GM21390 (cell line): Measurements from ENCODE around the gene CALML4.
"Not testable (repeated sequence)": the region's sequence is repeated elsewhere in the genome, so short reads cannot be mapped to it uniquely, and the experiment has no call there.

Source experiments
- ATAC-seq: cut with Tn5 transposase; IDR thresholded peaks from one replicate; pipeline ENCODE4 v1.9.1; 2021; ENCODE audit not compliant: unreplicated experiment

Gene CALML4

DNA sequence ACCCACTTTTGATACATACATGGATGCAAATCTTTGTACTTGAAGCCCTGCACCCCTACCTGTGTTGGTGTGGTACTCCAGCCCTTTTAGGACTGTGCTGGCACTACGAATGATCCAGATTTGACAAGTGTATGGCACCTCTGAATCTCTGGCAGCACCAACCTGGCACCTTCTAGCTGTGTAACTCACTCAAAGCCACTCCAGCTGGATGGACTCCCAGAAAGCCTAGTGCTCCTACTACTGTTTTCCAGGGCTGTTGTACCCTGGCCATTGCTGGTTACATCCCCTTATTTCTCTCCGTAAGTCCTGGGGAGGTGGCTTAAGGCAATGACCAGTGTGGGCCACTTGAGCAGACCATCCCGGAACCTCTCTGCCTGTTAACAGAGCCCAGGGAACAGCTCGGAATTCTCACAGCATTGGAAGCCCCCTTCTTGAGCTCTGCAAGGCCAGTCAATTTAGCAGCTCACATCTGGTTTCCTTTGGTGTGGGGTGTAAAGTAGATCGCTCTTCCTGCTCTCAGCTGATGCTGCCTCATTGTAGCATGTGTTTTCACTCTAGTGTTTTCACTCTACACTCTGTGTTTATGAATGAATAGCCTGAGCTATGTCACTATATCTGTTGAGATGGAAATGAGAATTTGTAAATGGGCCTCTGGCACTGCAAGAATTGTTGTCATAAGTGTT lies 12.2 kb downstream of the CALML4 start:
- no peak for ATAC-seq

DNA sequence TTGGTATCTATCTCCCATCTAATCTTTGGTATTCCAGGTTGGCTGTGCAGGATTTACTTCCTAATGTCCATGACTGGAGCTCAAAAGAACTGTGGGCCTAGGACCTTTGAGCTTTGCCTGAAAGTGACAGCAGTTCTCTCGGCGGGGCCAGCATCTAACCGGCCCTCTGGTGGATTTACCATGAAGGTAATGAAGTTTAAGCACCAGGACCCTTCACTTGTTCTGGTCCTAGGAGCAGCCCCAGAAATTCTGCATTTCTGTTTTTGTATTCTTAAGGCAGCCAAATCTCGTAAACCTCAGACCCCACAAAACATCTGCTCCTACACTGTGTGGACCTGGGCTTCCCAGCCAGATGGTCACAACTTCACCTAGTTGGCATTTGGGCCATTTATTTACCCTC lies 13.0 kb downstream of the CALML4 start:
- no peak for ATAC-seq

DNA sequence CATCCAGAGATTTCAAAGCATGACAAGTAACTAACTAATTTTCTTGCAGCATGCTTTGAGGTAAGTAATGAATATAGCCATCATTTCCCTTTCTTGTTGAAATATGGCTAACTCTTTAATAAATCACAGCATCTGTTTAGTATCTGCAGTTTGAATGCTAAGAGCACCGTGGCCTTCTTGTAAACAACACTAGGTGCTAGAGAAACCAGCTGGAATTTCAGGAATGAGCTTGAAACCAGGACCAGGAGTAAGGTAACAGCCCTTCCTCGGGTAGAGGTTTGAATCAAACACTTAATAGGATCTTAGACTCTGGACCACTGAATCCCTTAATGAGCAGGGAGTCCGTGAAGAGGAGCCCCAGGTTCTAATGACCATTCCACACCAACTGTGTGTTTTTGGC lies 13.6 kb downstream of the CALML4 start:
- no peak for ATAC-seq

DNA sequence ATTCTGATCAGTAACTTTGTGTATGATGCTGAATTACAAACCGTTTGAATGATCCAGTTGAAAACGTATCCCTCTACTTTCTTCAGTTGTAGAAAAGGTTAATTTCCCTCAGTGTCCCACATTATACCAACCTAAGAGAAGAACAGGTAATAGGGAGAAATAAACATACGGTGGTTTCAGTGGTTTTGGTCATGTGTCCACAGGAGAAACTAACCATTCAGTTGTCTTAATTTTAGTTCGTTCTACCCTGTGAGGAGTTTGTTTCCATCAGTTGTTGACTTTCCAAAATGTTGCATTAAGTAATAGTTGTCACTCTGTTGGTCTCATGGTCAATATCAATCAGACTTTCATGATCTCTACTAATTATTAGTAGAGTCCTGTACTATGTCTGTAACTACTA lies 15.1 kb downstream of the CALML4 start:
- ATAC-seq: no peak

DNA sequence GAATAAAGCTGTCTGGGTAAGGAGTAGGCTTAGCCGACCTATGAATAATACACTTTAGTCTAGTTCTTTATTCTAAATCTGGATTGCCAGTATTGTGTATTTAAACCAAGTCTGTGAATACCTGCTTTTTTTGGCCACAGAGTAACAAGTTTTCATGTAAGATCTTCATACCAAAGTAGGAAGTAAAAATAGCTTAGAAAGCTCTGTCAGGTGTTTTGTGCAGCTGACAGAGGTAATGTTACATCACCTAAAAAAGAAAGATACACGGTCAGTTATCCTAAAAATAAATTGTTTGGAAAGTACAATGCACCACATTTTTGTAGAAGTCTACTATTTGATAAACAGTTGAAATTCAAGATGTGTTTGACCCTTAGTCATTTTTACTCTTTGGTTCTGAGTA lies 16.5 kb downstream of the CALML4 start:
- no peak for ATAC-seq

DNA sequence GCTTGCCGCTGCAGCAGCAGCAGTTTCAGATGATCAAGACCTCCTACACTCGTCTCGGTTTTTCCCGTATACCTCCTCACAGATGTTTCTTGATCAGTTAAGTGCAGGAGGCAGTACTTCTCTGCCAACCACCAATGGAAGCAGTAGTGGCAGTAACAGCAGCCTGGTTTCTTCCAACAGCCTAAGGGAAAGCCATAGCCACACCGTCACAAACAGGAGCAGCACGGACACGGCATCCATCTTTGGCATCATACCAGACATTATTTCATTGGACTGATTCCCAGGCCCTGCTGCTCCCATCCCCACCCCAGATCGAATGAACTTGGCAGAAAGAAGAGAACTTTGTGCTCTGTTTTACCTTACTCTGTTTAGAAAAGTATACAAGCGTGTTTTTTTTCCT lies 17.6 kb downstream of the CALML4 start:
- no peak for ATAC-seq

DNA sequence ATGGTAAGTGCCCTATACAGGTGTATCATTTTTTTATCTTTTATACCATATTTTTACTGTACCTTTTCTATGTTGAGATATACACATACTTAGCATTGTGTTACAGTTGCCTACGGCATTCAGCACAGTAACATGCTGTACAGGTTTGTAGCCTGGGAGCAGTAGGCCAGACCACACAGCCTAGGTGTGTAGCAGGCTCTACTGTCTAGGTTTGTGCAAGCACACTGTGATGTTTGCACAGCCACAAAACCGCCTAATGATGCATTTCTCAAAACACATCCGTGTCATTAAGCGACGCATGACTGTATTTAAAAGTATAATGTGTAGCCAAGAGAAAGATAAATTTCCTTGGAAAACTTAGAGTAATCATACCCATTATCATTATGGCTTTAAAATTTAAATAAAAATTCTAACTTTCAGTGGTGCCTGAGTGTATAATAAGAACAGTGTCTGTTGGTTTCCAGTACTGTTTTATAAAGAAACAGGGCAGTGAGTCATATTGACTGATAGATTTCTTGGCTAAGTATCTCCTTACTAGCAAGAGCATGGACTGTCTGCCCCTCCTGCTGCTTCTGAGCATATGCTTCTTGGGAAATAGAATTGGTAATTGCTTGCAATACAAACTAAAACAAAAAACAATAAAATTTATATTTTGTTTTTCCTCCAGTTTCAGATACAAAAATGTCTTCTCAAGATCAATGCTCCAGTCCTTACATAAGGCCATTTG lies 18.3 kb downstream of the CALML4 start:
- no peak for ATAC-seq

DNA sequence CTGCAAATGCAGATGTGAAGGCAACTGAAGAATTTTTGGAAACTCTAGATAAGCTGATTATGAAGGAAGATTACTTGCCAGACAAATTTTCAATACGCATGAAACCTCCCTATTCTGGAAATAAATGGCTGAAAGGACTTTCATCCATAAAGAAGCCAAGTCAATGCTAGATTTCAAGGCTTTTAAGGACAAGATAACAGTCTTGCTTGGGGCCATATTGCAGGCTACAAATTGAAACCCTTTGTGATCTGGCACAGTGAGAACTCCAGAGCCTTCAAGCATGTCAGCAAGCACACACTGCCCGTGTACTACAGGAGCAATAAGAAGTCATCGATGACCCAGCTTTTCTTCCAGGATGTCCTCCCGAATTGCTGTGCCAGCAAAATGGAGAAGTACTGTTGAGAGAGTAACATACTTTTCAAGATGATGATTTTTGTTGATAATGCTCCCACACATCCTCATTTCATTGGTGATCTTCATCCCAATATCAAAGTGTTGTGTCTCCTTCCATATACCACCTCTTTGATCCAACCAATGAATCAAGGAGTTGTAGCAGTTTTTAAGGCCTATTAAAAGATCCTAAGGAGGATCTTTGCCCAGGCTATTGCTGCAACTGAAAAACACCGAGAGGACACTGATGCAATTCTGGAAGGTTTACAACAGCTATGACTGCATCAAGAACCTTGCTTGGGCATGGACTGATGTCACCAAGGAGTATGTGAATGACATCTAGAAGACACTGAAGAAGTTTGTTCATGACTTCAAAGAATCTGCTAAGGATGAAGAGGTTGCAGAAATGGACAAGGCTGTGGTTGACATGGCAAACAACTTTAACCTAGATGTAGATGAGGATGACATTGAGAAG lies 20.3 kb downstream of the CALML4 start:
- ATAC-seq: no peak

DNA sequence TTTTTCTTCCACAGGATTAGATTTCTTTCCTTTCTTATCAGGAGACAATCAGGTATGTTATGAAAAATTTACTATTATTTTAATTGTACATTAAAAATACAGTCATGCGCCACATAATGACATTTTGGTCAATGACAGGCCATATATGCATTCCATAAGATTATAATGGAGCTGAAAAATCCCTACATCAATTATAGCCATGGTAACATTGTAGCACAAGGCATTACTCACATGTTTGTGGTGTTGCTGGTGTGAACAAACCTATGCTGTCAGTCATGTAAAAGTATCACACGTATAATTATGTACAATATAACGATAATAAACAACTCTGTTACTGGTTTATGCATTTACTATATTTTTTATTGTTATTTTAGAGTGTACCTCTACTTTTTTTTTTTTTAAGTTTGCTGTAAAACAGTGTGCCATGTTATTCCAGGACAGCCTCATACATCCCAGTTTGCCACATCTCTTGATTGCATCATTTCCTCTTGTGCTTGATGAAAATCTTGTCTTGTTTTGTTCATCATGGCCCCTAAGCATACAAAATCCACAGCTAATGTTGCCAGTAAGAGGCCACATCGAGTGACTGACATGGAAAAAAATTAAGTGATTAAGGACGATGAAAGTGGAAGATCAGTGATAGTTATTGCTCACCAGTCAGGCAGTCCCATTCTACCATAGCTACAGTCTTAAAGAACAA lies 21.4 kb downstream of the CALML4 start:
- ATAC-seq: no peak

DNA sequence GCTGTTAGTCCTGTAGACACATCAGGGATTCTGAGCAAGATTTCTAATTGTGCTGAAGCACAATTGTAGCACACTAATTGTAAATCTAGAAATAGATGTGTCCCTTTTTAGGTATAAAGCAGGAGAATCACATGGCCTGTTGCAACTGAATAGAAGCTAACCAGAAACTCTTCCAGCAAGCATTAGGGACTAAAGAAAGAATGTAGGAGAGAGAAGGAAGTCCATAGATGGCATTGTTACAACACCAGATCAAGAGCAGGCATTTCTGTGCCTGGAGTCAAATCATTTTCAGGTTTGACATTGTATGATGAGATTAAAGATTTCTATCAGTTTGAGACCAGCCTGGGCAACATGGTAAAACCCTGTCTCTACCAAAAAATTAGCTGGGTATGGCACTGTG lies 27.4 kb downstream of the CALML4 start:
- ATAC-seq: no peak

DNA sequence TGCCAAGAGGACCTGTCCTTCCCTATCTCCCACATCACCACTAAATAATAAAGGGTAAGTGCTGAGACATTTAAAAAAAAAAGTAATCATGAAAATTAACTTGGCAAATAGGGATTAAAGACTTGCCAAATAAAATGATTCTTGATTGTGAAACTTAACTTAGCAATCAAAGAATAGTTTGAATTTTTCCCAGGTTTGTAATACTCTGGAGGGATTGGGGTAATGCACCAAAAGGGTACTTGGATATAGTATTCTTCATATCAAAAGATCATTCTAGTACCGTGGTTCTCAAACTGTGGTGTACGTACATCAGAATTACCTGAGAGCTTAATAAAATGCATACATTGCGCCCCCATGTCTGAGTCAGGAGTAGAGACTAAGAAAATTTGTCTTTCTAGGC lies 28.5 kb downstream of the CALML4 start:
- ATAC-seq: no peak

DNA sequence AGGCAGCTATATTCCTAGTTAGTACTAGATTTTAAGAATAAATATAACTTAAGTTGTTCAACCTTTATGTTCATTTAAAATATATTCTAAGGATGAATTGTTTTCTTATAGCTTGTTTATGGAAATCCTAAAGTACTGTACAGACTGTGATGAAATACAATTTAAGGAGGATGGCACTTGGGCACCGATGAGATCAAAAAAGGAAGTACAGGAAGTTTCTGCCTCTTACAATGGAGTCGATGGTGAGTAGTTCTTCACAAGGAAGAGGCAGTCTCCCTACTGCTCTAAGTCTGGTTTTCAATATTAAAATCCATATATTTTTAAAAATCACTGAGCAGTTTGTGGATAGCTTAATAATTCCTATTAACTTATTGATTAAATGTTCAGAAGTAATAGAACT lies 29.6 kb downstream of the CALML4 start:
- ATAC-seq: no peak

DNA sequence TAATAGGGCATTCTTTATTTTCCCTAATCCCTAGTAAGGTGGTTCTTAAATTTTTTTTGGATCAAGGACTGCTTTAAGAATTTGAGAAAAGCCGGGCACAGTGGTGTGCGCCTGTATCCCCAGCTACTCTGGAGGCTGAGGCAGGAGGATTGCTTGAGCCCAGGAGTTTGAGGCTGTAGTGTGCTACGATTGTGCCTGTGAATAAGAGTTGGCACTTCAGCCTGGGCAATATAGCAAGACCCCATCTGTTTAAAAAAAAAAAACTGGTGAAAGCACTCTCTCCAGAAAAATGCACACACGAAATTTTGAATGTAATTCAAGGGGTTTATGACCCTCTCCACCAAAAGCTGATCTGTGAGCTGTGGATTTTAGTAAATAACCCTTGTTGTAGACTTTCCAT lies 32.0 kb downstream of the CALML4 start:
- no peak for ATAC-seq

DNA sequence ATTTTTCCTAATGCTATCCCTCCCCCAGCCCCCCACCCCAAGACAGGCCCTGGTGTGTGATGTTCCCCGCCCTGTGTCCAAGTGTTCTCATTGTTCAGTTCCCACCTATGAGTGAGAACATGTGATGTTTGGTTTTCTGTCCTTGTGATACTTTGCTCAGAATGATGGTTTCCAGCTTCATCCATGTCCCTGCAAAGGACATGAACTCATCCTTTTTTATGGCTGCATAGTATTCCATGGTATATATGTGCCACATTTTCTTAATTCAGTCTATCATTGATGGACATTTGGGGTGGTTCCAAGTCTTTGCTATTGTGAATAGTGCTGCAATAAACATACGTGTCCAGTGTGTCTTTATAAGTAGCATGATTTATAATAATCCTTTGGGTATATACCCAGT lies 33.1 kb downstream of the CALML4 start:
- ATAC-seq: not testable (repeated sequence)

DNA sequence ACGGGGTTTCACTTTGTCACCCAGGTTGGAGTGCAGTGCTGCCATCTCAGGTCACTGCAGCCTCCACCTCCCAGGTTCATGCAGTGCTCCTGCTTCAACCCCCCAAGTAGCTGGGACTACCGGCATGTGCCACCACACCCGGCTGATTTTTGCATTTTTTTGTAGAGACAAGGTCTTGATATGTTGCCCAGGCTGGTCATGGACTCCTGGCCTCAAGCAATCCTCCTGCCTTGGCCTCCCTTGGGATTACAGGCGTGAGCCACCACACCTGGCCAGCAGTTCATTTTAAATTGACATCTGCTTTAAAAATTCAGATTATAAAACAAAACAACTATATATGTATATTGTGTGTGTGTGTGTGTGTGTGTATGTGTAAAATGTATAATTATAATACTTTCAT lies 38.3 kb downstream of the CALML4 start:
- no peak for ATAC-seq

DNA sequence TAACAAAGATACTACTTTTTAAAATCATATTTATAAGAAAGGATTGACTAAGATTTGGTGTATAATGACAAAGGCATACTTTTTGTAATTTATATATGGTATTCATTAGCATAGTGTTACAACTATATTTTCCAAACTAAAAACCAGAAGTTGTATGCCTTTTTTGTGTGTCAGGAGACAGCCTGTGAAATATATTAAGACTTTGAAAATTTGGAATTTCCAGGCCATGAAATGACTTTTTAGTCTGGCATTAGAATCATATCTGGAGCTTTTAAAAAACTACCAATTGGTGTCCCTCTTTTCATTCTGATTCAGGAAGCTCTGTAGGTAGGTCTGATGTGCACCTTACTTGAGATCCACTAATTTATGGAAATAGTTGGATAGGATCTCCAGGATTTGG lies 41.9 kb downstream of the CALML4 start:
- no peak for ATAC-seq

DNA sequence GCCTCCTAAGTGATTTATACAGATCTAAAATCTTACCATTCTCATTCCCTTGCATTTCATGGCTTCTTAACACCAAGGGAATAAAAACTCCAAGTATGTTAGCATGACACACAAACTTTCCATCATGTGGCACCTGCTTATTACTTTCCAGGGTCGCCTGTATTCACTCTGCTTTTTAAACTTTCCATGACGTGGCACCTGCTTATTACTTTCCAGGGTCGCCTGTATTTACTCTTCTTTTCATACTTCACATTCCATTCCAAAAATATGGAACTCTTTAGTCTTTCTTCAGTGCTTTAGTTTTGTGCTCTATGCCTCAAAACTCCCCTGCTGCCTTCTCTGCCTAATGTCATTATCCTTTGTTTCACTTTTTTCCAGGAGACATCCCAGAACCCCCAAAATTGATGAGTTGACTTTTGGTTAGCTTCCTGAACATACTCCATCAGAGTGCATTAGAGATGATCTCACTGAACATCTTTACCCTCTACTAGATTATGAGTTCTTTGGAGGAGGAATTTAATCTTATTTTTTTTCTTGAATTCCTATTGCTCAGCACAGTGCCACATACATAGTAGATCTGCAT lies 47.0 kb downstream of the CALML4 start:
- ATAC-seq: no peak

DNA sequence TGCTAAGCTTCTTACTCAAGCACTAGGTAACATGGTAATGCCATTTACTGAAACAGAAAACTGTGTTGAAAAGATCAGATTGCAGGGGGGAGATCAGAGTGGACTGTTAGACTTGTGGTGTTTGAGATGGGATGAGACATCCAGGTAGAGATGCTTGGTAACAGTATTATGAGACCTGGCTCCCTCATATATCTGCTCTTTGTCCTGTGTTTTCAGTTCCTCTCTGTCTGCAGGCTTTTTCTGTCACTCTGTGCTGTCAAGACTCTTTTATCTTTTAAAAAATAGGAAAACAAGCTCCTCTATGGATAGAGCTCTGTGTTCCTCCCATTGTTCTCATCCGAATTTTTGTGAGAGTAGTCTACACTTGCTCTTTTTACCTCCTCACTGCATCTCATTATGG lies 48.1 kb downstream of the CALML4 start:
- no peak for ATAC-seq

DNA sequence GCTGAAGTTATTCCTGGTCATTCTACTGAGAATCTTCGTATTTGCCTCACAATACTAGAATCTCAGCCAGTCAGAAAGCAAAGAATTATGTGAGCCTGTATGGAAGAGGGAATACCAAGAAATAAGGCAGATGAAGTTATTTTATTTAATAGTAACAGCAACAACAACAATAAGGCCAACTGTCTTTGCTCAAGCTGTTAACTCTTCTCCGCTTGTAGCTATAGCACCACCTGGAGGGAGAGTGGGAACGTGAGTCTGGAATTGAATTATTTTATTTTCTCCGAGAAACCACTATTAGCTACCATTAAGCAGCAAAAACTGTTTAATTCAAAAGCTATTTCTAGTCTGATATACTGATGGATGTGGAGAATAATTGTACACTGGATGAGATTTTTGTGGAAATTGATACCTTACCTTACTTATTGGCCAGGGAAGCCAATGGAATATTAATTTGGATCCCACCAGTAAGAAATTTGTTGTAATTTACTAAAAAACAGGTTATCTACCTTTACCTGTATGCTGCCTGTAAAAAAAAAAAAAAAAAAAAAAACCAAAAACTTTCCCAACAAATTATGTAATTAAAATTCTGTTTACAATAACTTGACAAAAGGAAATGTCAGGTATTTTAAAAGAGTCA lies 50.1 kb downstream of the CALML4 start:
- ATAC-seq: no peak

DNA sequence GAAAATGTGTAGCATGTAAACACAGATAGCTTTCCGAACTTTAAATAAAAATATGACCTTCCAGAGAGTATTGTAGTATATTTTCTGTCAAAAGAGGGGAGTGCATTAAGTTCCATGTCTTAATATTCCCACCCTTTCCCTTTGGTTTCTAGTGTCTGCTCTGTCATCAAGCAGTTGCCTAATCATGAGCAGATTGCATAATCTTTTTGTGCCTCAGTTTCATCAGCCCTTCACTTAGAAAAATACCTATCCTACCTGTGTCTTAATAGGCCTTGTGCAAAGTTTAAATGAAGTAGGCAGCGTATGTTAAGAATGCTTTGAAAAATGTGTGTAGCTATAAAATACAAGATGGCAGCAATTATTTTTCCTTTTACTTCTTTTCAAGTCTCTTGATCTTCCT lies 52.8 kb downstream of the CALML4 start:
- ATAC-seq: no peak

DNA sequence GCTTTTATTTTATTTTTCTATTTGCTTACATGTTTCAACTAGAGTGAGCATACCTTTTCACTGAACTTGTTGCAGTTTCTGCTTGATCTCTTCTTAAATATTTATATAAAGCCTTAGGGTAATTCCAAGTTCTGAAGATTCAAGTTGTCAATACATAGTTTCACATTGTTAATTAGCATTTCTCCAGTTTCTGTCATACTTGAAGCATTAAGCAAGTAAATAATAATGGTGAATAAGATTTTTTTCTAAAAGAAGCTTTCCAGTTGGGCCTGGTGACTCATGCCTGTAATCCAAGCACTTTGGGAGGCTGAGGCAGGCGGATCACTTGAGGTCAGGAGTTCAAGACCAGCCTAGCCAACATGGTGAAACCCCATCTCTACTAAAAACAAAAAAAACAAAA lies 53.9 kb downstream of the CALML4 start:
- no peak for ATAC-seq
